K562 treated with DMSO at 1 percent for 48 hours (cell line): Measurements from ENCODE around the gene TLR4. TPM values are rescaled to one million over a fixed set of nuclear protein-coding genes. Genes with fewer than 3 reads are reported as not detected.

Experiments
- total RNA-seq: library from RNA; unstranded; fragments of 300-600 nt; gene quantifications from 2 replicates; pipeline ENCODE4 v1.2.3, GENCODE V29; 2022; ENCODE audit warnings: low replicate concordance; ENCODE audit errors: extremely low read depth

TLR4 gene
- not detected in 2 replicates for total RNA-seq

DNA sequence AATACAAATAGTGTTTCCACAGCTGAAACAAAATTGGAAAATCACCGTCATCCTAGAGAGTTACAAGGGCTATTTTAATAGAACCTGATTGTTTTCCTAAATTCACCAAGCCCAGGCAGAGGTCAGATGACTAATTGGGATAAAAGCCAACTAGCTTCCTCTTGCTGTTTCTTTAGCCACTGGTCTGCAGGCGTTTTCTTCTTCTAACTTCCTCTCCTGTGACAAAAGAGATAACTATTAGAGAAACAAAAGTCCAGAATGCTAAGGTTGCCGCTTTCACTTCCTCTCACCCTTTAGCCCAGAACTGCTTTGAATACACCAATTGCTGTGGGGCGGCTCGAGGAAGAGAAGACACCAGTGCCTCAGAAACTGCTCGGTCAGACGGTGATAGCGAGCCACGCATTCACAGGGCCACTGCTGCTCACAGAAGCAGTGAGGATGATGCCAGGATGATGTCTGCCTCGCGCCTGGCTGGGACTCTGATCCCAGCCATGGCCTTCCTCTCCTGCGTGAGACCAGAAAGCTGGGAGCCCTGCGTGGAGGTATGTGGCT, at the start of gene TLR4:
Gene TLR4, plus strand, starts transcription at position 380 of the 552 bp plus-strand sequence. Its CDS starts 70 bp downstream, at position 450.

